GM12891 (cell line): ENCODE data around the gene ERICH6.
A peak's percentile ranks its signal among the peaks of the same experiment; 100 is the strongest.

Source experiments
- POLR2A ChIP-seq: IDR thresholded peaks from 2 replicates; pipeline ENCODE4 v1.6.1; 2011; ENCODE audit warnings: low read depth, low read length, control low read depth
- POLR2AphosphoS5 ChIP-seq: IDR thresholded peaks from 2 replicates; pipeline ENCODE4 v1.6.1; 2011; ENCODE audit warnings: low read depth, low read length, control low read depth
- POU2F2 ChIP-seq: IDR thresholded peaks from 2 replicates; pipeline ENCODE4 v1.6.1; 2011; ENCODE audit warnings: low read depth, mild to moderate bottlenecking, control low read depth, low read length, moderate library complexity
- SPI1 ChIP-seq: IDR thresholded peaks from 2 replicates; pipeline ENCODE4 v1.6.1; 2011; ENCODE audit warnings: low read depth, low read length, control low read depth
- TAF1 ChIP-seq: IDR thresholded peaks from 2 replicates; pipeline ENCODE4 v1.6.1; 2011; ENCODE audit warnings: low read depth, low read length, control low read depth

DNA sequence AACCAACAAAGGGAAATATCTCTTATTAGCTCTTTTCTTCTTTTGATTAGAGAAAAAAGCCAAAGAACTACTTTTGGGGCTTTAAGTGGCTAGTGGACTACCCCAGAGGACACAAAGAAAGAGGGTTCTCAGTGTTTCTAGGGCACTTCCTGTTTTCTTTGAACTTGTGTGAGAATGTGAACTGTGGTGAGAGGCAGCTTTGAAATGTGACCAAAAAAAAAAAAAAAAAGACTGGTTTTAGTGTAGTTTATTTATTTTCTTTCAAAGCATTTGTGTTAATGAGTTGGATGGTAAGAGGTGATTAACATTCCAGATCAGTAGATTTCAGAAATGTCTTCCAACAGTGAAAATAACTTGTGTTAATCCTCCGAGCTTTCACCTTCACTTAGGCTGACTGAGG, 68.2 kb downstream of the ERICH6 start:
- TF ChIP-seq POLR2A (no peak), POLR2AphosphoS5 (no peak), SPI1 (peak; percentile 96), TAF1 (no peak), POU2F2 (no peak)
